HepG2 (cell line): ENCODE results near the gene PPAN. TPM values are rescaled to one million over a fixed set of nuclear protein-coding genes. Genes with fewer than 3 reads are reported as not detected.

Experiments
- BHLHE40 ChIP-seq: IDR thresholded peaks from 2 replicates; pipeline ENCODE4 v1.6.1; 2011; ENCODE audit warnings: low read length, improper control_type of control experiment
- CREM ChIP-seq, 2 experiments: sonication (generic) in 1 of 2; formaldehyde crosslinking in 1 of 2; IDR thresholded peaks; 2 replicates each; pipeline versions ENCODE4 v1.4.0 to v1.6.1; 2016 to 2020; ENCODE audit warnings: antibody characterized with exemption in 1 of 2, mild to moderate bottlenecking in 1 of 2, missing genetic modification reagents in 1 of 2
- FOXP4 ChIP-seq: sonication (generic); formaldehyde crosslinking; IDR thresholded peaks from 2 replicates; pipeline ENCODE4 v1.4.0; 2020; ENCODE audit warnings: missing genetic modification reagents
- GATAD2A ChIP-seq: IDR thresholded peaks from 2 replicates; pipeline ENCODE4 v1.6.1; 2016
- TCF12 ChIP-seq, 2 experiments: fragments of 450-650 bp in 1 of 2; sonication (generic) in 1 of 2; formaldehyde crosslinking in 1 of 2; IDR thresholded peaks; 2 replicates each; pipeline versions ENCODE4 v1.6.1 to v1.8.0; 2017 to 2022; ENCODE audit warnings: antibody characterized with exemption in 1 of 2, mild to moderate bottlenecking in 1 of 2, missing genetic modification reagents in 1 of 2, moderate library complexity in 1 of 2
- ZNF101 ChIP-seq: sonication (generic); formaldehyde crosslinking; IDR thresholded peaks from 2 replicates; pipeline ENCODE4 v1.4.0; 2020; ENCODE audit warnings: mild to moderate bottlenecking, low read depth, missing genetic modification reagents, borderline replicate concordance
- ZNF281 ChIP-seq: sonication (generic); formaldehyde crosslinking; IDR thresholded peaks from 2 replicates; pipeline ENCODE4 v1.4.0; 2020; ENCODE audit warnings: missing genetic modification reagents, borderline replicate concordance
- ZNF574 ChIP-seq: sonication (generic); formaldehyde crosslinking; IDR thresholded peaks from 2 replicates; pipeline ENCODE4 v1.4.0; 2020; ENCODE audit warnings: missing genetic modification reagents
- polyA plus RNA-seq, 8 experiments: library from polyadenylated mRNA; depleted of rRNA in 3 of 8; stranded (reverse) in 7 of 8; unstranded in 1 of 8; fragments of >200 nt; fragmentation: Illumina TruSeq in 4 of 8; extraction: Trizol in 4 of 8; gene quantifications; 2 replicates each; pipeline versions ENCODE4 v1.2.1 to v1.2.3, GENCODE V29; 2011 to 2016; ENCODE audit warnings: low read depth in 4 of 8, missing spikeins in 1 of 8, mixed read lengths in 1 of 8; ENCODE audit not compliant: insufficient read depth in 1 of 8
- total RNA-seq, 5 experiments: library from RNA; depleted of rRNA; stranded (reverse); fragments of >200 nt; fragmentation: Illumina TruSeq; extraction: Trizol; gene quantifications; 2 replicates each; pipeline ENCODE4 v1.2.3, GENCODE V29; 2016; ENCODE audit warnings: low read depth in 1 of 5

Gene PPAN
- total and polyA plus RNA-seq, 2 of the 13 experiments (the other 11 are each of a cell fraction or from before 2014, with no cell fraction given): 36.2 to 41.9 TPM

GRCh38 chr19:10086591-10087192 lies 19.5 kb upstream of the PPAN start (continued):
- TF ChIP-seq CREM (IDR thresholded peaks at IDR 0.05): peak; percentile 73; the same call in 1 of the 2 replicates
- TF ChIP-seq CREM (CRISPR knock-in tag; IDR thresholded peaks at IDR 0.05): no peak
- no peak for TF ChIP-seq ZNF101 (CRISPR knock-in tag)
- peak; percentile 29; the same call in 1 of the 2 replicates for TF ChIP-seq GATAD2A (CRISPR knock-in tag)
- TF ChIP-seq TCF12 (IDR thresholded peaks at IDR 0.05): no peak
- 0 out of 2 replicates have a peak, but pooled peaks have one; percentile 55 for TF ChIP-seq TCF12 (CRISPR knock-in tag; IDR thresholded peaks at IDR 0.05)
- peak; percentile 41; the same call in 1 of the 2 replicates for TF ChIP-seq FOXP4 (CRISPR knock-in tag)
- no peak for TF ChIP-seq BHLHE40
- TF ChIP-seq ZNF574: peak; percentile 33
- peak; percentile 86; the same call in 1 of the 2 replicates for TF ChIP-seq ZNF281 (CRISPR knock-in tag)
